ENCODE data around the gene SLC35F1.

- TF ChIP-seq CTCF (IDR thresholded peaks at IDR 0.05) (no peak), POLR2A (IDR thresholded peaks at IDR 0.05) (no peak)
Measured at GRCh38 chr6:118023771-118024170, 116.7 kb downstream of the SLC35F1 start.
